SJSA1 (cell line): Measurements from ENCODE around the gene NCK2. TPM values are rescaled to one million over a fixed set of nuclear protein-coding genes. Genes with fewer than 3 reads are reported as not detected.

Experiments
- DNase-seq, 2 experiments: peaks; one replicate each; pipeline ENCODE4 v3.0.0-alpha.2; 2015 to 2020; ENCODE audit warnings: low spot score in 2 of 2, low read depth in 1 of 2
- H3K27ac ChIP-seq: fragments of 250-450 bp; sonication (Bioruptor Pico); 2 replicates; pipeline ENCODE4 v1.5.1; 2020; ENCODE audit warnings: mild to moderate bottlenecking, moderate library complexity
- H3K27me3 ChIP-seq: fragments of 250-450 bp; sonication (Bioruptor Pico); replicated peaks from 2 replicates; pipeline ENCODE4 v1.5.1; 2020; ENCODE audit warnings: mild to moderate bottlenecking, moderate library complexity
- H3K36me3 ChIP-seq: fragments of 250-450 bp; sonication (Bioruptor Pico); 2 replicates; pipeline ENCODE4 v1.5.1; 2020; ENCODE audit warnings: mild to moderate bottlenecking
- H3K4me1 ChIP-seq: fragments of 250-450 bp; sonication (Bioruptor Pico); replicated peaks from 2 replicates; pipeline ENCODE4 v1.6.1; 2021; ENCODE audit warnings: mild to moderate bottlenecking
- H3K4me3 ChIP-seq: fragments of 250-450 bp; sonication (Bioruptor Pico); 2 replicates; pipeline ENCODE4 v1.5.1; 2020; ENCODE audit warnings: mild to moderate bottlenecking
- H3K9me3 ChIP-seq: fragments of 250-450 bp; sonication (Bioruptor Pico); replicated peaks from 2 replicates; pipeline ENCODE4 v1.5.1; 2020; ENCODE audit warnings: mild to moderate bottlenecking
- total RNA-seq: library from RNA; depleted of rRNA; stranded (reverse); fragments of >200 nt; shearing (Covaris generic); gene quantifications from 2 replicates; pipeline ENCODE4 v1.2.3, GENCODE V29; 2014

Gene NCK2
- total RNA-seq, 1 experiment from 2014 or later: 47.1 TPM

DNA sequence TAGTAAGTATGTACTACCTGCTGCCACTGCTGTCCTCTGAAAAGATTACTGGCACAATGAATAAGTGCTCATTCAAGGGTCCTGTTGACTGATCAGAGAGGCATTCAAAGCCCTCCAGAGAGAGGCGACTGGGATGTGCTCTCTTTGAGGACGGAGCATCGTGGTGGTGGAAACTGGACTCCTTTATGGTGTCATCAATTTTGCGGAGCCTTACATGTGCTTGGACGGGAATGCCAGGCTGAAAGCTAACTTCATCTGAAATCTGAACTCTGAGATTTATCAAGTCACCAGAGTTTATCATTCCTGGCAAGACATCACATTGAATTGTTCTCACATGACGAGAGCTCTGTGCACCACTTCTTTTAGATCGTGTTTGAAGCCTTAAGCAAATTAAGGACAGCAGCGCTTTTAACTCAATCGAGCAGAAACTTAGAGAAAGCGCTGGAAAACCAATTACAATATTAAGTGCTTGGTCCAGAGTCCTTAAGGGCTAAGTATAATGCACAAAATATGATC lies 138.3 kb downstream of the NCK2 start:
- Histone ChIP-seq H3K4me1 (no peaks in the 10 kb centered on the region), H3K27me3 (no peaks in the 10 kb centered on the region), H3K9me3 (no peaks in the 10 kb centered on the region; the same call in 1 of the 2 replicates), H3K36me3 (peaks cover 15% of the 10 kb centered on the region; the same call in 1 of the 2 replicates), H3K4me3 (no peak overlapping the region), H3K27ac (no peak overlapping the region)
- no peak for DNase-seq

DNA sequence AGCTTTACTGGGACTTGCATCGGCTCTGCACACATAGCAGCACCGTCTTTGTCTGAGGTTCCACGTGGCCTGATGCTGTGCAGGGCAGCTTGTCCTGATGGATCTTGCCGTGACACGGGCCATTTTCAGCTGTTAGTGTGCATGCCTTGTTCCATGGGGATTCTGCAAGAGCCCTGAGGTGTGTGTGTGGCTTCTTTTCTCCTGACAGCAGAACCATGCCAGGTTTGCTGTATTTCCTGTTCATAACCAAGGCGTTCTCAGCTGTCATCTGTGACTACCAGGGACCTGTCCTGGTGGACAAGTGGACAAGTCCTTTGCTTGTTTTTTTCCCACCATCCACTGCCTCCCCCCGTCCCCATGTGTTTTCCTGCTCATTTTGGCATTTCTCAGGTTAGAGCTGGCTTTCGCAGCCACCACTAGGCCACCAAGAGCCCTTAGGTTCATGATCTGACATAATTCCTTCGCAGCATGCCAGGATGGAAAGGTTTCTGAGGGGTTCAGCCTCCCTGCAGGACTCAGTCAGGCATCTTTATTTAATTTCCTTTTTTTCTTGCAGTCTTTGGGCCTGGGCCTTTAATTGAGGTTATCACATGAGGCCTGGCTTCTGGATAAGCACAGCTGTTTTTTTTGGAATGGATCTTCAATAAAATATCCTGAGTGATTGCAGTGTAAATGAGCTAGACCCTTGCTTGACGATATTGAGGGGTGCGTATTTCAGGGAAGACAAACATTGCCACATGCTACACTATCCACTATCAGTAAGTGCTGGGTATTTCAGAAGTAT lies 139.4 kb downstream of the NCK2 start:
- Histone ChIP-seq H3K9me3 (peaks cover 4% of the 10 kb centered on the region; the same call in 1 of the 2 replicates), H3K36me3 (peaks cover 20% of the 10 kb centered on the region; the same call in 1 of the 2 replicates), H3K27me3 (no peaks in the 10 kb centered on the region), H3K4me1 (no peaks in the 10 kb centered on the region), H3K4me3 (no peak overlapping the region), H3K27ac (no peak overlapping the region)
- DNase-seq: no peak

DNA sequence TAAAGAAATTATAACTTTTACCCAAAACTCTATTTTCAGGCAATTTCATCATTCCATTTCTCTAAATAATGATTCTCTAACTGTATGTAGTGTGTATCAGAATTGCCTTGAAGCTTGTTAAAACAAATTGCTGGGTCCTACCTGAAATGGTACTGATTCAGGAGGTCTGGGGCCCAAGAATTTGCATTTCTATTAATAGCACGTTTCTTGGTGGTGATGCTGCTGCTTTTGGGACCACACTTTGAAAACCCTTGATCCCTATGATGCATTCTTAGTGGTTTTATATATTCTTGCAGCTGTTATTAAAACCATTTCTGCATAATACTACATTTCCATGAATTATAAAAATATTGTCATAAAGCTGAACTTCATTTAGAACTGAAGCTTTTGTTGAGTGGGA lies 140.7 kb downstream of the NCK2 start:
- H3K9me3 ChIP-seq: peaks cover 4% of the 10 kb centered on the region; the same call in 1 of the 2 replicates
- H3K4me3 ChIP-seq: no peak overlapping the region
- no peaks in the 10 kb centered on the region for H3K4me1 ChIP-seq
- no peaks in the 10 kb centered on the region for H3K27me3 ChIP-seq
- H3K27ac ChIP-seq: no peak overlapping the region
- no peak for DNase-seq
- H3K36me3 ChIP-seq: peaks cover 20% of the 10 kb centered on the region; the same call in 1 of the 2 replicates

DNA sequence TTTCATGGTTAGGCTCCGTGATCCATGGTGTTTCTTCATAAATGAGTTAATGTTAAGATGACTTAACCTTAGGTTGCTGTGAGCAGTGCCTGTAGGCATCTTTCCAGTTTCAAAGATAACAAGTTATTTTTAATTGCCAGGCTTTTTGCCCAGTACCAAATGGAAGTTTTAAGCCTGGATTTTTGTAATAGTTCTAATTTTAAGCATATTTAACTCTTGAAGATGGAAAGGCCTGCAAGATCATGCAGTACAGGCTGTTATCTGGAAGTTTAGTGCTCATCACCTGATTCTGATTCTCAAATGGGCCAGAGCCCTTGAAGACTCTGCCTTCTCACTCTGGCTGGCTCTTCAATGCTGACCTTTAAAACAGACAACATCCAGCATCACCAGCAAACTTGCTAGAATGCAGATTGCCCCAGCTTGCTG lies 141.3 kb downstream of the NCK2 start:
- H3K27me3 ChIP-seq: no peaks in the 10 kb centered on the region
- peaks cover 20% of the 10 kb centered on the region; the same call in 1 of the 2 replicates for H3K36me3 ChIP-seq
- DNase-seq: no peak
- no peak overlapping the region for H3K27ac ChIP-seq
- H3K4me3 ChIP-seq: no peak overlapping the region
- no peaks in the 10 kb centered on the region for H3K4me1 ChIP-seq
- peaks cover 4% of the 10 kb centered on the region; the same call in 1 of the 2 replicates for H3K9me3 ChIP-seq

DNA sequence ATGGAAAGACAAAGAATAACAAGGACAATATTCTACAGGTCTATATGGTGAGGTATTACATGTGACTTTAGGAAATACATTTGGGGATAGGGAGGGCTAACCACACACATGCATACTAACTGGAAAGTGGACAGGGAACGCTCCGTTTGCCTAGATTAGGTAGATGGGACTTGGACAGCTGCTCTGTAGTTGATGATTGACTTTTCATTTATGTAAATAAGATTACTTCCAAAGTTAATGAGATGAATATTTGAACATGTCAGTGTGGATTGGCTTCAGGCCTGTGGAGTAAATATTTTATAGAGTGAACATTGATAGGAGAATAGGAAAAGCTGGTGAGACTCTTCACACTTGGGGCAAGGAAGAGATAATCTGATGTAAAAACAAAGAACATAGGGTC lies 142.0 kb downstream of the NCK2 start:
- Histone ChIP-seq H3K9me3 (peaks cover 4% of the 10 kb centered on the region; the same call in 1 of the 2 replicates), H3K4me3 (no peak overlapping the region), H3K27me3 (no peaks in the 10 kb centered on the region), H3K36me3 (peaks cover 20% of the 10 kb centered on the region; the same call in 1 of the 2 replicates), H3K27ac (no peak overlapping the region), H3K4me1 (no peaks in the 10 kb centered on the region)
- no peak for DNase-seq

DNA sequence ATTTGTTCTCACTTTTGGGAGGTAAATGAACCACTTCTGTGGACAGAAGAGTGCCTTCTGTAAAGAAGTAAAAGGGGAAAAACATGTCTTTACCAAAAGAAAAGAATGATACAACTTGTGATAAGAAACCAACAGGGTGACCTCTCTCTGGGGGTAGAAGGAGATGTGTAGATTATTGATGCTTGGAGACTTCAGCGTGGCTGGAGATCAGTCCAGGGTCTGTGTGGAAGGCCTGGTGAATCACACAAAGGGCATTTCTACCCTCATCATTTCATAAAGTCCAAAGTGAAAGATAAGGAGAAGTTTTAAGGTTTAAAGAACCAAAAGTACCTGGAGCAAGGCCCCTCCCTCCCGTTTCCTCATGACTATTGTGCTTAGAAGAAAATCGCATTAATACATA lies 142.5 kb downstream of the NCK2 start:
- H3K27ac ChIP-seq: no peak overlapping the region
- peaks cover 17% of the 10 kb centered on the region; the same call in 1 of the 2 replicates for H3K36me3 ChIP-seq
- no peaks in the 10 kb centered on the region for H3K4me1 ChIP-seq
- no peak for DNase-seq
- H3K4me3 ChIP-seq: no peak overlapping the region
- peaks cover 4% of the 10 kb centered on the region; the same call in 1 of the 2 replicates for H3K9me3 ChIP-seq
- no peaks in the 10 kb centered on the region for H3K27me3 ChIP-seq

DNA sequence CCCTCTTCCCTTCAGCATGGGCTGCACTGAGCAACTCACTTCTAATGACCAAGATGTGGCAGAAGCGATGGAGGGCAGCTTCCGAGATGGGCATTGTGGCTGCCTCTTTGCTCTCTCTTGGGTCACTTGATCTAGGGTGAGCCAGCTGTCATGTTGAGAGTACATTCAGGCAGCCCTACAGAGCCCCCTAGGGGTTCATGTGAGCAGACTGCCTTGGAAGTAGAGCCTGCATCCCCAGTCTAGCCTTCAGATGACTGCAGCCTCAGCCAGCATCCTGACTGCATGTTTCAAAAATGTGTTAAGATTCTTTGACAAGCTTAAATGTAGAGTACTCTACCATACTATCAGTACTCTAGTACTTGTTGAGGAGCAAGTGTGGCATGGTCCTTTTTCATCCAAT lies 143.9 kb downstream of the NCK2 start:
- Histone ChIP-seq H3K27me3 (no peaks in the 10 kb centered on the region), H3K4me1 (no peaks in the 10 kb centered on the region), H3K27ac (no peak overlapping the region), H3K36me3 (peaks cover 24% of the 10 kb centered on the region), H3K4me3 (no peak overlapping the region), H3K9me3 (peaks cover 4% of the 10 kb centered on the region; the same call in 1 of the 2 replicates)
- no peak for DNase-seq

DNA sequence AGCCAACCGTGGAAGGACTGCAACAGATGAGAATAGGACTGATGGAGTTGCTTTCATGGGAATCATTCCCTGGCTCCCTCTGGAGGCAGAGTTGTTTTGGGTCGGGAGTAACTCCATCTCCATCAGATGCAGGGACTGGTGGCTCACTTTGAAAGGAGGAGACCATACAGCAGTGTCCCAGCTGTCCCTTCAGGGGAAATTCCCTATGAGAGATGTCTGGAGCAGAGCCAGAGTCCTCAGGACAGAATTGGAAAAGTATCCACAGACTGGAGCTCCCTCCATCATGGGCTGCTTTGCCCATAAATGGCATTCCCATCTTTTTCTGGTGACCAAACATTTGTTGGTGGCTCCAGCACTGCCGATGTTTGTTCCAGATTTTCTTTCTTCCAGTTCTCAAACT lies 144.3 kb downstream of the NCK2 start:
- Histone ChIP-seq H3K4me1 (no peaks in the 10 kb centered on the region), H3K9me3 (peaks cover 4% of the 10 kb centered on the region; the same call in 1 of the 2 replicates), H3K27ac (no peak overlapping the region), H3K36me3 (peaks cover 26% of the 10 kb centered on the region), H3K4me3 (no peak overlapping the region), H3K27me3 (no peaks in the 10 kb centered on the region)
- no peak for DNase-seq

DNA sequence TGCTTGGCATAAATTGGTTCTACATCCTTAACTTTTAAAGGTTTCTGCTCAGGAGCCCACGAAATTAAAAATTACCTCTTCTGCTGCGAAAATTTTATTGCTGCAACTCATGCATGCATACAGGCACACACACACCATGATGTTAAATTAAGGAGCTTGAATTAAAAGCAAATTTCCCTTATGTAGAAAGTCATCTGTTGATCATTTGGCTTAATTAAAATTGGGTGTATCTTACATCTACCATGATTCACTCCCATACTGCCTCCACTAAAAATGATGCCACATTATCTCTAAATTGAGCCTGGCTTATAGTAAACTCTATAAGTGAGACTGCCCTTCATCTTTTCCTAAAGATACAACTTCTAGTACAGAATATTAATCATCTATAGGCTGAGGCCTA lies 145.4 kb downstream of the NCK2 start:
- Histone ChIP-seq H3K4me3 (no peak overlapping the region), H3K27me3 (no peaks in the 10 kb centered on the region), H3K36me3 (peaks cover 22% of the 10 kb centered on the region), H3K9me3 (peaks cover 4% of the 10 kb centered on the region; the same call in 1 of the 2 replicates), H3K27ac (no peak overlapping the region), H3K4me1 (no peaks in the 10 kb centered on the region)
- DNase-seq: no peak

DNA sequence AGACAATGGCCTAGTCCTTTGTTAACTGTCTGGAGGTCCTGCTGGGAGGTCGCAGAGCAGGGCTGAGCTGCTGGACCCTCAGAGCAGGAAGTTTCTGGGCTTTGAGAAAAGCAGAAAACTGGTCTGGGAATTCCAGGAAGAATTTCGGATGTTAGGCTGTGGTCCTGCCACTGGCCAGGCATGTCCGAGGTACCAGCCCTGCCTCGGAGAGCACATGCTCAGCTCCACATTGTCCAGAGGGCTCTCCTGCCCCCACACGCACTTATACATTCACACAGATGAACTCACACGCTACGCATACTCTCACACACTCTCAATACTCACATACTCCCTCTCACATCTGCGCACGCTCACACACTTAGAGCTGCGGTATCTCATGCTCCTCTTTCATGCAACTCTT lies 146.1 kb downstream of the NCK2 start:
- Histone ChIP-seq H3K9me3 (peaks cover 4% of the 10 kb centered on the region; the same call in 1 of the 2 replicates), H3K4me3 (no peak overlapping the region), H3K4me1 (no peaks in the 10 kb centered on the region), H3K27ac (no peak overlapping the region), H3K36me3 (peaks cover 28% of the 10 kb centered on the region), H3K27me3 (no peaks in the 10 kb centered on the region)
- no peak for DNase-seq

DNA sequence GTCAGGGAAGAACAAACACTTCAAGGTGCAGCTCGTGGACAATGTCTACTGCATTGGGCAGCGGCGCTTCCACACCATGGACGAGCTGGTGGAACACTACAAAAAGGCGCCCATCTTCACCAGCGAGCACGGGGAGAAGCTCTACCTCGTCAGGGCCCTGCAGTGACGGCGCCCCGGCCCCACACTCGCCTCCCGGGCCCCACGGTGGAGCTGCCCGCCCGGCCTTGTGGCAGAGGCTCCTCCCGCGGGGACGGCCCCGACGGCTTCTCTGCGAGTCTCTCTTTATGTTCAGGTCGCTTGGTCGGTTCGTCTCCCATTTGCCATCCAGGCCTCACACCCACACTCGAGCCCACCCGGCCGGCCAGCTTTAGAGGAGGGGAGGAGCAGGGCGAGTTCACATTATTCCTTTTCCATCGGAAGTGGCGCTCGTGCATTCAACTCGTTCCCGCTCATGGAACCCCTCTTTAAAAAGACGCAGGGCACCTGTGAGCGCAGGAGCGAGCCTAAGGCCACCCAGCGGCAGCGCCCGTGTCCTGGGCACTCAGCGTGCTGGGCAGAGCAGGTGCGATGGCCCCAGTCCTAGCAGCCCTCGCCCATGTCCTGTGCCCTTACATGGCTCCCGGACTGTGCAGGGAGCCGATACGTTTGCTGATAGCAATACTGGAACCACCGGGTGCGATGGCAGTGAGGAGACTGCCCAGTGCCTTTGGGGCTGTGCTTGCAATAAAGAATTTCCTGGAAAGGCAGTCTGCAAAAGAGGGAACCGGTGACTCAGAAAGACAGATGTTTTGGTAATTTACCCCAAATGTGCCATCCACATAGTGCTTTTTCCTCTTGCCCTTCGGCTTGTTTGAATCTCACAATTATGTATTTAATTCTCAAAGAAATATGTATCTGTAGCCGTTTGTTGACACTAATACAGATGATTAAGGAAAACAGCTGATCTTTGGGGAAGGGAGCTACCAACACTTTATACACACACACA lies 148.6 kb downstream of the NCK2 start:
- no peak for DNase-seq
- no peaks in the 10 kb centered on the region for H3K4me1 ChIP-seq
- H3K36me3 ChIP-seq: peaks cover 20% of the 10 kb centered on the region
- peaks cover 4% of the 10 kb centered on the region; the same call in 1 of the 2 replicates for H3K9me3 ChIP-seq
- H3K27ac ChIP-seq: no peak overlapping the region
- no peak overlapping the region for H3K4me3 ChIP-seq
- H3K27me3 ChIP-seq: no peaks in the 10 kb centered on the region

DNA sequence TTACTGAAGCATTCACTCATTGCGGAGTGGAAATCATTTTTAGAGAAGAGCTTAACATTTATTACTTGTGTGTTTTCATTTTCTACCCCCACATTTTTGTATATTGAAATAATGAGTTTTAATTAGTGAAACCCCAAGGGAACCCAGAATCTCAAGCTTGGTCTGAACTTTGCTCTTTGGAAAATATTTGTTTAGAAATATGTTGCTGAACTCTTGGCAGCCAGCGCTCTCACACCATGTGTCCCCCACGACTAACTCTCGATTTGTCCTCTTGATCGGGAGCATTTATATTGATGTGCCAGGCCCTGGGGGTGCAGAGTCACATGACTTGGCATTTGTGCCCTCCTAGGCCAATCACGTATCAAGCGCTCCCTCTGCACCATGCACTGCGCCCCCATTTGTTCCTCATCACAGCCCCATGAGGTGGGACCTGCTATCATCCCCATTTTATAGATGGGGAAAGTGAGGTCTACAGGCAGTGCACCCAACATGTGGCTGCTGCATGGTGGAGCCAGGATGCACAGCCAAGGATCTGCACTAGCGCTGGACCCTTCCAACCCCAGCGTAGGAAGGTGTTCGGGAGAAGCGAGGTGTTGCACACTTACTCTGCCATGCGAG lies 149.7 kb downstream of the NCK2 start:
- H3K27ac ChIP-seq: no peak overlapping the region
- no peak overlapping the region for H3K4me3 ChIP-seq
- no peaks in the 10 kb centered on the region for H3K9me3 ChIP-seq
- H3K27me3 ChIP-seq: no peaks in the 10 kb centered on the region
- no peaks in the 10 kb centered on the region for H3K4me1 ChIP-seq
- H3K36me3 ChIP-seq: peaks cover 15% of the 10 kb centered on the region
- no peak for DNase-seq
